ENCODE measurements around the gene TUBG1. TPM values are rescaled to one million over a fixed set of nuclear protein-coding genes. Genes with fewer than 3 reads are reported as not detected.

Gene TUBG1
- polyA plus RNA-seq, 2 of the 4 experiments (the other 2 are of a cell fraction) = 73.3 to 156 TPM

GRCh38 chr17:42651392-42651791 is 41.9 kb downstream of the TUBG1 start:
- ChIA-PET CTCF (interaction anchor here (0.7 to 2.1 kb wide), 5 partner anchors 27 to 73 kb away, joined by 3 to 9 read pairs (median 4); no protein-coding TSS in a partner anchor), POLR2A (interaction anchor here (0.6 to 0.7 kb wide), 3 partner anchors 12 to 28 kb away, joined by 3 to 6 read pairs (median 3); partner anchors contain the start of gene PLEKHH3)
- Histone ChIP-seq H3K4me1 (no peaks in the 10 kb centered on the region), H3K9me3 (no peaks in the 10 kb centered on the region), H3K4me3 (no peak overlapping the region), H3K4me2 (no peak overlapping the region), H3K27ac (no peak overlapping the region)
- WGBS (ENCODE audit: missing lambda C conversion rate) = 77% methylated on average over 4 of the region's 4 CpGs
- no peak; a peak in 1 of 6 replicates for ATAC-seq
- no peak for FAIRE-seq
- no peak for DNase-seq (ENCODE audit: low read depth in 1 of 2, low spot score in 1 of 2)
- TF ChIP-seq RCOR1 (IDR thresholded peaks at IDR 0.05; ENCODE audit: low read depth, low read length) (no peak), ATOH8 (CRISPR knock-in tag; IDR thresholded peaks at IDR 0.05; ENCODE audit: low read depth) (no peak), CHD2 (IDR thresholded peaks at IDR 0.05; ENCODE audit: low read length, partially characterized antibody) (no peak), ZFP36 (IDR thresholded peaks at IDR 0.05; ENCODE audit: borderline replicate concordance, partially characterized antibody) (no peak), ZNF302 (CRISPR knock-in tag; IDR thresholded peaks at IDR 0.05) (no peak), ZC3H11A (IDR thresholded peaks at IDR 0.05) (no peak), TFCP2L1 (CRISPR knock-in tag; IDR thresholded peaks at IDR 0.05) (no peak), KDM1A (IDR thresholded peaks at IDR 0.05; ENCODE audit: low read depth) (no peak), CBX2 (IDR thresholded peaks at IDR 0.05; ENCODE audit: borderline replicate concordance, low read depth) (no peak), EHF (CRISPR knock-in tag; IDR thresholded peaks at IDR 0.05) (no peak), HOXB5 (CRISPR knock-in tag; IDR thresholded peaks at IDR 0.05) (no peak), ZSCAN20 (CRISPR knock-in tag; IDR thresholded peaks at IDR 0.05) (no peak), REST (IDR thresholded peaks at IDR 0.05) (no peak), RAD21 (conservative IDR thresholded peaks at IDR 0.05 in 1 of 2, IDR thresholded peaks at IDR 0.05 in 1 of 2) (no peak)

GRCh38 chr17:42653179-42654124 is 44.0 kb downstream of the TUBG1 start:
- FAIRE-seq (no peak), DNase-seq (ENCODE audit: low read depth in 1 of 2, low spot score in 1 of 2) (no peak), ATAC-seq (no peak)
- CTCF ChIA-PET = interaction anchor here (0.6 to 2.7 kb wide), 7 partner anchors 21 to 277 kb away, joined by 3 to 13 read pairs (median 3); partner anchors contain the start of gene PSMC3IP
- Histone ChIP-seq H3K9me3 (peaks cover 4% of the 10 kb centered on the region; the same call in 2 of the 3 replicates), H3K27ac (no peak overlapping the region), H3K4me2 (no peak overlapping the region), H3K4me1 (no peaks in the 10 kb centered on the region), H3K4me3 (no peak overlapping the region)
- POLR2A ChIA-PET = no interaction called here
- WGBS (ENCODE audit: missing lambda C conversion rate) = 83% methylated on average over 41 of the region's 42 CpGs
- no peak for TF ChIP-seq TFCP2L1 (CRISPR knock-in tag; IDR thresholded peaks at IDR 0.05)
- no peak for TF ChIP-seq CEBPB (IDR thresholded peaks at IDR 0.05)
- TF ChIP-seq EHMT2 (IDR thresholded peaks at IDR 0.05; ENCODE audit: low read depth) = no peak
- no peak for TF ChIP-seq CTCF (IDR thresholded peaks at IDR 0.05)
- no peak for TF ChIP-seq EHF (CRISPR knock-in tag; IDR thresholded peaks at IDR 0.05)
- no peak for TF ChIP-seq HES2 (IDR thresholded peaks at IDR 0.05)
- no peak for TF ChIP-seq MAZ (IDR thresholded peaks at IDR 0.05; ENCODE audit: borderline replicate concordance, low read depth, low read length)
- no peak for TF ChIP-seq MAFK (IDR thresholded peaks at IDR 0.05; ENCODE audit: partially characterized antibody)
- no peak for TF ChIP-seq PBX3 (IDR thresholded peaks at IDR 0.05)
- TF ChIP-seq REST (IDR thresholded peaks at IDR 0.05) = no peak
- no peak for TF ChIP-seq ZC3H11A (IDR thresholded peaks at IDR 0.05)
- TF ChIP-seq FOSB (CRISPR knock-in tag; IDR thresholded peaks at IDR 0.05) = no peak
- no peak for TF ChIP-seq SREBF2 (IDR thresholded peaks at IDR 0.05)

Measured in A549 (cell line).